ENCODE data around the gene ATXN1.

ATXN1 gene

GRCh38 chr6:16761471-16762267 is 409 bp upstream of the ATXN1 start:
- peak; percentile 67 for DNase-seq (ENCODE audit: low read depth)

DNA sequence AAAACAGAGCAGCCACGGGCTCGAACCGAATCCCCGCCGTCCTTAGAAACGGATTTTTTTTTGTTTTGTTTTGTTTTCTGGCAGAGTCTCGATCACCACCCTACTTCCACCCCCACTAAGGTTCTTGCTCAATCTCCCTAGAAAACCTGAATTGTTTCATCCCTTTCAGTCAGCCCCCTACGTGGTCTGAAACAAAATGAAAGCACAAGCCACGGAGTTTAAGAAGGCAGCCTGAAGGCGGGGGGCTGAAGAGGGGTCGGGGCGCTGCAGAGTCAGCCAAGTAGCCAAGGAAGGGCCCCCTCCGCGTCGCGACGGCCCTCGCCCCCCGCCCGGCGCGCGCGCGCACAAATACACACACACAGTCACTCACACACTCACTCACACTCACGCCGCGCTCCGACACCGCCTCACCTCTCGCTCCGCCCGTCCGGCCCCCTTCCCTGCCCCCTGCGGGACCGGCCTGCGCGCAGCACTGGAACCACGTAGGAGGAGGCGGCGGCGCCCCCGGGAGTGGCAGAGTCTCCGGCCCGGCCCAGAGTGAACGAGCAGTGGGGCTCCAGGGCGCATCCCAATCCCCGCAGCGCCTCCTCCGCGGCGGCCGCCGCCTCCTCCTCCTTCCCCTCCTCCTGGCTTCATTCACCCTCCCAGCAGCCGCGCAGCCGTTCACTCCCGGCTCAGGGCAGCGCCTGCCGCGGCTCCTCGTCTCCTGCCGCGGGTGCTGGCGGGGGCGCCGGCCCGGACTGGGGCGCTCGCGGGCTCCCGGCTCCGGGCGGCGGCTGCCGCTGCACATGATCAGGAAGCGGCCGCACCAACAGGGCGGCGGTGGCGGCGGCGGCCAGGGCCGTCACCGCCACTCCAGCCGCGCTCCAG is 1.4 kb downstream of the ATXN1 start:
- DNase-seq (ENCODE audit: low read depth) = peak; percentile 65

DNA sequence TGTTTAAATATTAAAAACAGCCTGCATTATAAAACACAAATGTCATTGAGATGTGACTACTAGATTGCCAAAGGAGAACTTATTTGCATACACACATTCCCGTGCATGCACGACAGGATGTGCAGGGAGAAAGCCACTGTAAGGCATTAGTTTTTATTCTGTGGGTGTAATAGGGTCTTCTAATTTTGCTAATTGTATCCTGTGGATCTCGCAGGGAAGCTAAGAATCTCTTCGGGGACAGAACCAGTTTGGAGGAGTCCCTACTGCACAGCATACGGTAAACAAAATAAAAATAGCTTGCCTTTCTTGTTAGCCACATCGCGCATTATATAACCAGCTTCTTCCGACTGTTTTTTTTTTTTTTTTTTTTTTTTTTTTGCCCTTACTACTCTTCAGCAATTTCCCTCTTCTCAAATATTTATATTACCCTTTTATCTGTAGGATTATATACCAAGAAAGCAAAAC is 2.0 kb downstream of the ATXN1 start:
- DNase-seq (ENCODE audit: low read depth) = no peak

GRCh38 chr6:16758163-16758975 is 2.9 kb downstream of the ATXN1 start:
- DNase-seq (ENCODE audit: low read depth) = no peak

GRCh38 chr6:16757332-16757731 is 3.9 kb downstream of the ATXN1 start:
- no peak for DNase-seq (ENCODE audit: low read depth)

GRCh38 chr6:16756660-16757255 is 4.5 kb downstream of the ATXN1 start:
- no peak for DNase-seq (ENCODE audit: low read depth)

DNA sequence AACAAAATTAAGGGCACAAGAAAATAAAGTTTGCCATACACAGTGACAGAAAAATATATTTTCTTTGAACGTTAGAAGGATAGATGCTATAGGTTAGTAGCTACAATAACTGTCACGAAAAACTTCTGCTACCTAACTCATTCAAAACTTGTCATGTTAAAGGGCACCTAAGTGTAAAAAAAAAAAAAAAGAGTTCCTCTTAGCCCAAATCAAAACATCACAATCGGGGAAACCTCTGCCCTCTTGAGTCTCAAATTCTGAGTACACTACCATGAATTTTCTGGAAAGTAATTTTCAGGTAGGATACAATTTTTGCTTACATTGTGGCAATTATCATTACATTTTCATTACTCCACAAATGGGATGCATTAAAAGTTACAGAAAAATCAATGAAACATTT is 5.7 kb downstream of the ATXN1 start:
- no peak for DNase-seq (ENCODE audit: low read depth)

- DNase-seq (ENCODE audit: low read depth) = no peak
Observed at GRCh38 chr6:16754876-16755275, 6.4 kb downstream of the ATXN1 start.

DNA sequence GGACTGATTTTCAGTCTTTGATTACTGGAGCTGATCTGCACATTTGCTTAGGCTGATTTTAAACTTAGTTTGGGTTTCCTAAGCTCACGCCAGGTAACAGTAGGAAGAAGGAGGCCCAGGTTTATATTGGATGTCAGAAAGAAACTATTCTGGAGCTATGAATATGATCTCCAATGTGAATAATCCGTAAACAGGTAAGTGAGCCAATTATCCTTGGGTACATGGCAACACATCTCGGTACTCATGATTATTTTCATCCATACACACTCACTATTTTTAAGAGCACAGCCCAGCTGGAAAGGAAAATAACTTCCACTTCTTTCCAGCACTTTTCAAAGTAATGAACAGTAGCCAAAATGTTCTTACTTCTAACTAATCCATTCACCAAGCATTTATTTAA is 7.0 kb downstream of the ATXN1 start:
- DNase-seq (ENCODE audit: low read depth) = no peak

DNA sequence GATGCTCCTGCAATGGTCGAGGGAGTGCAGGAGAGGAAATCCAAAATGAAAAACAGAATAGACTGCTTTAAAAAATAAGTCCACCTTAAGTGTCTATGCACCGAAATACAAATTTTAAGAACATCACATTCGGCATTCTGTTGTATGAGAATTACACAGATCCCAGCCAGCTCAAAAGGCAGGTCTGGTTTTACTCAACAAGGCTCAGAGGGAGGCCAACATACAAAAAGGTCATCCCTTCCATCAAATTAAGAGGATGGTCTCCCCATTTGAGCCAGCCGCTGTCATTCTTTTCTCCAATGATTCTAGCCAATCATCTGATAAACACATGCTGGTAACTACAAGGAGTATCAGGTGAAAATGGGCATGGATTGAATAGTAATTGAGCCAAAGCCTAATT is 7.9 kb downstream of the ATXN1 start:
- no peak for DNase-seq (ENCODE audit: low read depth)

- no peak for DNase-seq (ENCODE audit: low read depth)
Observed at GRCh38 chr6:16752206-16752866, 8.9 kb downstream of the ATXN1 start.

- no peak for DNase-seq (ENCODE audit: low read depth)
Observed at GRCh38 chr6:16751251-16751946, 9.9 kb downstream of the ATXN1 start.

DNA sequence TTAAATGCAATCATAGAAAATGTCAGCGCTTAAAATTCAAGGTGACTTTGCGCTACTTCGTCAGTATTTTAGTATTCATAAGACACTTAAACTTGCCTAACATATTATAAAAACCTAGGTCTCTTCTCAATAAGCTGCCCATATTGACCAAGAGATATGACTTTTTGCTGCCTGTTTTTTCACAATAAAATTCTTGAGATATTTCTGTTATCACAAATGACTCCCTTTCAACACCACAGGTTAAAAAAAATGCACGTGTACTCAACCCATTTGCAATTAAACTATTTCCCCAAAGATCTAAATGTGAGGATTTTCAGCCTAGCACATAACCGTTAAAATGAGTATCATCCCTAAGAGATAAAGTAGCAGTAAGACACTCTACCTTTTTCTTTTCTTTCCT is 10.7 kb downstream of the ATXN1 start:
- DNase-seq (ENCODE audit: low read depth) = no peak

DNA sequence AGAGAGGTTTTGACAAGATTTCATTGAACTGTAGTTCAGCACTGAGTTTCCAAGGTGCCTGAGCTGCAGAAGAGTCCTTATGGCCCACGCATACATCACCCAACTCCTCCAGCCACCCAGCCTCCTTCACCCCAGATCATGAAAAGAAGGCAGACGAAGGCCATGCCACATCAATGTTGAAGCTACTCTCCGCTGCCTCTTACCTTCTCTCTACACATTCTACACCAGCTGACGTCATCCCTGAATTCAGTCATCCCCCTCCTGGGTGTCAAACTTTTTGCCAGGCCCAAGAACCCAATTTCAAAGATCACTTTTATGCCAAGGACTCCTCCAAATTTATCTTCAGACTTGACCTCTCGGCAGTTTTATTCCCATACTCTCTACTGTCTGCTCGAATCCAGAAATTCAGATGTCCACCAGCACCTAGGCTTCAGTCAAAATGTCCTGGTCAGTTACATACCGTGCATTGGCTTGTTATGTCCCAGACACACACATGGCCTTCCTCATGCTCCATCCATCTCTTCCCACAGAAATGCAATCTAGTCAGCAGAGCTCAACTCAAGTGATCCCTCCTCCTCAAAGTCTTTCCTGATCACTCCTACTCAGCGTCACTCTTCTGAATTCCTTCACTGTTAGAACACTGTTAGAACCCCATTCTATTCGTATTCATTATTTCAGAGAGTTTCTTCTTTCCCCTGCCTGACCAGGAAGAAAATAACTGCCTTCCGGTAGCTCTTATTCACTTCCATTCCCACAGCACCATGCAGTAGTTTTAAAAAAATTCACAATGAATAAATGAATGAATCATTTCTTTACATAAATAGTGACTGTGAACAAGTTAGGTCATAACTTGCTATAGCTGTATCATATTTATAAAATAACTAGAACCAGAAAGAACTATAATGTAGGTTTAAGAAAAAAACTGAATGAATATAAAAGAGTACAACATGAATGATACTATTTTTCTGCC is 11.5 kb downstream of the ATXN1 start:
- no peak for DNase-seq (ENCODE audit: low read depth)

- DNase-seq (ENCODE audit: low read depth) = no peak
Observed at GRCh38 chr6:16748025-16748319, 13.3 kb downstream of the ATXN1 start.

DNA sequence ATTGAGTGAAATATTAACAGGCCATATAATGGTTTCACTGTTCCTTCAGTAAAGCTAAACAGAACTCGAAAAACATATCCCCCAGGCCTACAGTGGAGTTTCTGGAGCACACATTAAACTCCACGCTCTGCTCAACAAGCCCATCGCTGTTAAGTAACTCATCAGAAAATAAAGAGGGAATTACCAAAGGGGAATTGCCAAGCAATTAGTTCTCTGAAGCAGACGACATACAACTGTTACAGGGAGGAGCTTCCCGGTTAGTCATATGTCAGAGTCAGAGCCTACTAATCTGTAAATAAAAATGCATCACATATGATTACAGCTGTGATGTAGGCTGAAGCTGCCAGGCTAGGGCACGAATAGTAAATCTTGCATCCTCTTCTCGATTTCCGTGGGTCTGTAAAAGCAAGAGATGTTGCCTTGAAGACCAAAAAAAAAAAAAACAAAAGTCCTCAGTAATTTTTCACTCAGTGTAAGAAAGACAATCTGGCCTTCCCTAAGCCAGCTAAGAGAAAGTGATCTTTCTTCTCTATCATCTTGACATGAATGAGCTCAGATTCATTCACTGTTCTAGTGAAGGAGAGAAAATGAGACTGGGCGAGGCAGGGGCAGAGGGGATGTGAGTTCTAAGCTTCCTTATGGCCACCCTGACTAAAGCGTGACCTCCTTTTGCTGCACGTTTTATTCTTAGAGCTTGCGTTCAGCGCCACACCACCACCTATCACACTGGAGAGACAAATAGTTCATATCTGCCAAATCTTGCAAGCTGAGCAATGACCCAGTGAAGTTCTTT is 13.8 kb downstream of the ATXN1 start:
- DNase-seq (ENCODE audit: low read depth) = no peak

DNA sequence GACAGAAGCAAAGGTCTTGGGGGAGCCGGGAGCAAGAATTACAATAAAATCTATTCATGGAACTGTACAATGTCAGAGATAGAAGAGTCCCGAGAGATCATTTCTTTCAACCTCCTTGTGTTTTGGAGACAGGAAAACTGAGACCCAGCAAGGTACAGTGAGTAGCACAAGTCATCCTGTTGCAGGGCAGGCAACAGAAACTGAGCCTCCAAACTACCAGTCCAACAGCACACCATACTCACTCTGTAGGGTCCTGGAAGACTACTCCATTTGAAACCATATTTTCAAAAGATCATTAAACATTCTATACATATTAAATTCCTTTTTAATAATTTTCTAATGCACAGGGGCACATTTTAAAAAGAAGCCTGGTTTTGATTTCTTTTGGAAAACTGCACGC is 14.4 kb downstream of the ATXN1 start:
- no peak for DNase-seq (ENCODE audit: low read depth)

DNA sequence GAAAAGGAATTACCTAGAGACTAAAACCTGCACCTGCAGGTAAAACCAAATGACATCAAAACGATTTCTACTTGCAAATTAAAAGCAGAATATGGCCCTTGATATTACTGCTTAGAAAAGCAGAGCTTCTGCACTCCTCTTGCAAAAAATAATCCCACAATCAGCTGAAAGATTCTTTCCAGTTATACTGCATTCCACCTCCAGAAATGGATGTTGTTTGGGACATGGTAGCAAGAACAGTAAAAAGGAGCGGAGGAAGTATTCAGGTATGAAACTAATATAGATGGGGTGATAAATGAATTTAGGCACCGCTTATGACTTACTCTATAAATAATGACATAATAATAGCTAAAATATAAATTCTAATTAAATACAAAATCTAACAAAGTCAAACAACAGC is 14.9 kb downstream of the ATXN1 start:
- DNase-seq (ENCODE audit: low read depth) = no peak

- DNase-seq (ENCODE audit: low read depth) = no peak
Observed at GRCh38 chr6:16743664-16744210, 17.5 kb downstream of the ATXN1 start.
